Measurements from ENCODE around the gene PTCD3. TPM values are rescaled to one million over a fixed set of nuclear protein-coding genes. Genes with fewer than 3 reads are reported as not detected.

The PTCD3 gene
- total and polyA plus RNA-seq, 7 donors: 7.8 to 94.2 (median 44.9) TPM

GRCh38 chr2:86123328-86123925 lies 17.4 kb downstream of the PTCD3 start:
- Histone ChIP-seq H3K4me1 (no peaks in the 10 kb centered on the region), H3K9me3 (no peaks in the 10 kb centered on the region), H3K27me3 (no peaks in the 10 kb centered on the region), H3K4me3 (no peak overlapping the region), H3K27ac (no peak overlapping the region), H3K36me3 (peaks cover 50 to 100% (median 78%) of the 10 kb centered on the region in 4 donors)
- intact Hi-C loops (cut with DNase I): no loop called here
- 82 to 92% methylated on average over 5 of the region's 5 CpGs for WGBS, 2 donors
- no peak for TF ChIP-seq POLR2AphosphoS5 (IDR thresholded peaks at IDR 0.05)
- TF ChIP-seq EP300 (IDR thresholded peaks at IDR 0.05): no peak
- no peak for TF ChIP-seq CTCF (IDR thresholded peaks at IDR 0.05)
- no peak for TF ChIP-seq POLR2A (IDR thresholded peaks at IDR 0.05)
- no peak for DNase-seq

DNA sequence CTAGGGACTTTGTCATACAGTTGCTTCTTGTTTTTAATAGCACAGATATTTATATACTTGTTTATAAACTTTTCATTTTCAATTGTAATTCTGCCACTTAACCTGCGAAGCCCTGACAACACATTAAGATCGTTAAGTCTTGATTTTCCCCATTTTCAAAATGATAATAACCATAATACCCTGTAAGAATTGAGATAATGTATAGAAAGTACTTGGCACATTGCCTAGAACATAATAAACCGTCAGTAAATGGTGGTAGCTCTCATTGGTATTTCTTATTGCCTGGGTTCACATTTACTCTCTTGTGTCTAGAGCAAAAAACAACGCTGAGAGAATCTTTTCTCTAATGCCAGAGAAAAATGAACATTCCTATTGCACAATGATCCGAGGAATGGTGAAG lies 18.6 kb downstream of the PTCD3 start:
- 47 to 75% methylated on average over 5 of the region's 5 CpGs for WGBS, 2 donors
- peaks cover 43 to 100% (median 76%) of the 10 kb centered on the region in 4 donors for H3K36me3 ChIP-seq
- DNase-seq: no peak
- no peak overlapping the region for H3K27ac ChIP-seq
- intact Hi-C loops (cut with DNase I): no loop called here
- H3K9me3 ChIP-seq: no peaks in the 10 kb centered on the region
- no peaks in the 10 kb centered on the region for H3K4me1 ChIP-seq
- TF ChIP-seq EP300 (IDR thresholded peaks at IDR 0.05): no peak
- no peaks in the 10 kb centered on the region for H3K27me3 ChIP-seq
- no peak overlapping the region for H3K4me3 ChIP-seq

- intact Hi-C loops (cut with DNase I): loop anchor here (5.0 kb wide), 1 partner anchor 43 kb away; no protein-coding TSS in a partner anchor
- no peaks in the 10 kb centered on the region for H3K4me1 ChIP-seq
- no peak overlapping the region for H3K4me3 ChIP-seq
- no peak for TF ChIP-seq POLR2AphosphoS5 (IDR thresholded peaks at IDR 0.05)
- TF ChIP-seq EP300 (IDR thresholded peaks at IDR 0.05): no peak
- no peak for TF ChIP-seq POLR2A (IDR thresholded peaks at IDR 0.05)
- no peak for TF ChIP-seq CTCF (IDR thresholded peaks at IDR 0.05)
- H3K9me3 ChIP-seq: no peaks in the 10 kb centered on the region
- peaks cover 68 to 100% (median 80%) of the 10 kb centered on the region in 4 donors for H3K36me3 ChIP-seq
- 96 to 99% methylated on average over 4 of the region's 4 CpGs for WGBS, 2 donors
- no peaks in the 10 kb centered on the region for H3K27me3 ChIP-seq
- no peak overlapping the region for H3K27ac ChIP-seq
- DNase-seq: no peak
Measured at GRCh38 chr2:86134709-86135108, 28.7 kb downstream of the PTCD3 start.

- DNase-seq: no peak
- H3K36me3 ChIP-seq: peaks cover 68 to 100% (median 76%) of the 10 kb centered on the region in 4 donors
- H3K4me3 ChIP-seq: no peak overlapping the region
- 84 to 87% methylated on average over 5 of the region's 5 CpGs for WGBS, 2 donors
- H3K27ac ChIP-seq: no peak overlapping the region
- no peaks in the 10 kb centered on the region for H3K27me3 ChIP-seq
- TF ChIP-seq CTCF (IDR thresholded peaks at IDR 0.05) (no peak), EP300 (IDR thresholded peaks at IDR 0.05) (no peak), POLR2A (IDR thresholded peaks at IDR 0.05) (no peak), POLR2AphosphoS5 (IDR thresholded peaks at IDR 0.05) (no peak)
- no peaks in the 10 kb centered on the region for H3K9me3 ChIP-seq
- intact Hi-C loops (cut with DNase I): no loop called here
- no peaks in the 10 kb centered on the region for H3K4me1 ChIP-seq
Measured at GRCh38 chr2:86135653-86136052, 29.6 kb downstream of the PTCD3 start.

GRCh38 chr2:86136141-86136540 lies 30.1 kb downstream of the PTCD3 start:
- peaks cover 66 to 100% (median 73%) of the 10 kb centered on the region in 4 donors for H3K36me3 ChIP-seq
- DNase-seq: no peak
- H3K27me3 ChIP-seq: no peaks in the 10 kb centered on the region
- H3K9me3 ChIP-seq: no peaks in the 10 kb centered on the region
- TF ChIP-seq POLR2AphosphoS5 (IDR thresholded peaks at IDR 0.05) (no peak), CTCF (IDR thresholded peaks at IDR 0.05) (no peak), POLR2A (IDR thresholded peaks at IDR 0.05) (no peak), EP300 (IDR thresholded peaks at IDR 0.05) (no peak)
- no peak overlapping the region for H3K27ac ChIP-seq
- no peaks in the 10 kb centered on the region for H3K4me1 ChIP-seq
- intact Hi-C loops (cut with DNase I): no loop called here
- 86 to 92% methylated on average over 2 of the region's 2 CpGs for WGBS, 2 donors
- no peak overlapping the region for H3K4me3 ChIP-seq
